Muscle of back (tissue), 13 donors: Measurements from ENCODE around the gene ARHGAP4. TPM values are rescaled to one million over a fixed set of nuclear protein-coding genes. Genes with fewer than 3 reads are reported as not detected.

Experiments
- DNase-seq, 3 donors: peaks; one replicate each; pipeline versions ENCODE4 v3.0.0 to v3.0.0-alpha.2; 2013
- long read RNA-seq, 9 donors: transcript quantifications; one replicate each; lab custom pipeline, GENCODE V29; 2026
- polyA plus RNA-seq, 10 donors: library from polyadenylated mRNA; unstranded; fragments of 120-200 nt; gene quantifications; one replicate each; pipeline ENCODE4 v1.2.1, GENCODE V29; 2013; ENCODE audit not compliant: insufficient read length in 10 of 10

Gene ARHGAP4
- 10 to 100 TPM; 14.7 to 28.5 (median 19.5) TPM for polyA plus RNA-seq
- long read RNA-seq, donor 1, partial matches to known transcripts = 0 of 1 reads
- long read RNA-seq, donor 1, other reads (novel, unspliced or antisense) = 0 of 1 reads
- long read RNA-seq, donor 2, partial matches to known transcripts = 0 of 1 reads
- long read RNA-seq, donor 2, other reads (novel, unspliced or antisense) = 0 of 1 reads
- long read RNA-seq, donor 3 = 0 reads
- long read RNA-seq, donor 4, partial matches to known transcripts = 0 of 1 reads
- long read RNA-seq, donor 4, other reads (novel, unspliced or antisense) = 0 of 1 reads
- long read RNA-seq, donor 5, partial matches to known transcripts = 0 of 1 reads
- long read RNA-seq, donor 5, other reads (novel, unspliced or antisense) = 0 of 1 reads
- long read RNA-seq, donor 6 = 0 reads
- long read RNA-seq, donor 7, partial matches to known transcripts = 0 of 1 reads
- long read RNA-seq, donor 7, other reads (novel, unspliced or antisense) = 0 of 1 reads
- long read RNA-seq, donor 8 = 0 reads
- long read RNA-seq, donor 9 = 0 reads

DNA sequence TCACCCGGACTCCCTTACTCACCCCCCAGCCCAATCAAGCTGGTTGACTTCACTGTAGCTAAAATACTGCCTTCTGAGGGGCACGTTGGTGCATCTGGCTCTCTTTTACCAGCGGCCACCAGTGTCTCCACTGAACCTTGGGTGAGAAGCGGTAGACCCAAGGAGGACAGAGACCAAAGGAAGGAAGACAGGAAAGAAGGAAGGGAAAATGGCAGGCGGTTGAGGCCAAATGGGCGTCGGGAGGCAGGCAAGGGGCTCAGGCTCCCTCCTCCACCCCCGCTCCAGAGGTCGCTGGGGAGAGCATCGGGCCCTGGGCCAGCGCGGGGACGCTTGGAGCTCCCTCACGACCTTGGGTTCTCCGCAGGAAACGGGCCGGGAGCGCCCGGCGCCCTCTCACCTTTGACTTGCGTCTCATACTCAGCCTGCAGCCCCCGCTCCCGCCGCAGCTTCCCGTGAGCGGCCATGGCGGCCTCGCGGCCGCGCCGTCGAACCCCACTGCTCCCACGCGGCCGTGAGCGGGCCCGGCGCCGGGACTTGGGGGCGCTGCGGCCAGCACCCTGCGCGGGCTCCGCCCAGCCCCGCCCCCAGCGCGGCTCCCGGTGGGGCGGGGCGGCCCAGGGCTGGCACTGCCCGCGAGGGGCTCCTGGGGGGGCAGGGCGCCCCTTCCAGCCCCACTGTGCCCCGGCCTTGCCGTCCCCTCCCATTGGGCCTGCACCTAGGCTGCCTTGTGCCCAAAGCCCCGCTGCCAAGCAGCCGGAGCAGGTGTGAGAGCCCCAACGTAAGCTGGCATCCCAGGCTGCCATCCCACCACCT lies at the start of gene ARHGAP4:
Gene ARHGAP4 (minus strand): TSS at position 526 of the 813 bp plus-strand sequence. CDS start 62 bp downstream, at position 464.
- DNase-seq = no peak

- DNase-seq = no peak
Observed at GRCh38 chrX:153974726-153975286, 48.7 kb upstream of the ARHGAP4 start.

- DNase-seq = no peak
Observed at GRCh38 chrX:153974003-153974725, 48.1 kb upstream of the ARHGAP4 start.

DNA sequence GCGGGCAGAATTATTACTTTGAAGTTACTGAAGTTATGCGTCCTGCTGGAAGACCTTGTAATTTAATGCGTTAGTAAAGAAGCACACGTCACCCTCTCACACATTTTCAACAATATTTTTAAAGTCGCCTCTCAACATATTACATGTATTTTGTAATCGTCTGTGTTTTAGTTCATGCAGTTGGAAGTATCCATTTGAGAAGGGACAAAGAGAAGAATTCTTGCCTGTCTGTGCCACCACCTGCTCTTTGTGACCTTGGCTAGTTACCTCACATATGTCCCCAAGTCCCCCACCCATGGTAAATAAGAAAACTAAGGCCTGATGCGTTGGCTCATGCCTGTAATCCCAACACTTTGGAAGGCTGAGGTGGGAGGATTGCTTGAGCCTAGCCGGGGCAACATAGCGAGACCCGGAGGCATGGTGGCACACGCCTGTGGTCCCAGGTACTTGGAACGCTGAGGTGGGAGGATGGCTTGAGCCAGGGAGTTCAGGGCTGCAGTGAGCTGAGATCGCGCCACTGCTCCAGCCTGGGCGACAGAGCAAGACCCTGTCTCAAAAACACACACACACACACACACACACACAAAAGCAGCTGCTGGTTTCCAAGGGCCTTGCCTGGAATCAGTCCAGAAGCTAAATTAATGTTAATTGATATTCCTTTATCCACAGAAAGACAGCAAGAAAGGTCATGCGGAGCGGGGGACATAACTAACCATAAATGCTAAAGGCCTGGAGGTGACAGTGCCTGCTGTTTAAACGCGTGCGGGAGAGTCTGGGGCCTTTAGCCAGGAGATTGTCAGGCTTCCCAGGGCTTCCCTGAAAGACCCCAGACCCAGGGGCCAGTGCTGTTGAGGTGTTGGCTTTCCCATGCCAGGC lies 47.3 kb upstream of the ARHGAP4 start:
- no peak for DNase-seq

DNA sequence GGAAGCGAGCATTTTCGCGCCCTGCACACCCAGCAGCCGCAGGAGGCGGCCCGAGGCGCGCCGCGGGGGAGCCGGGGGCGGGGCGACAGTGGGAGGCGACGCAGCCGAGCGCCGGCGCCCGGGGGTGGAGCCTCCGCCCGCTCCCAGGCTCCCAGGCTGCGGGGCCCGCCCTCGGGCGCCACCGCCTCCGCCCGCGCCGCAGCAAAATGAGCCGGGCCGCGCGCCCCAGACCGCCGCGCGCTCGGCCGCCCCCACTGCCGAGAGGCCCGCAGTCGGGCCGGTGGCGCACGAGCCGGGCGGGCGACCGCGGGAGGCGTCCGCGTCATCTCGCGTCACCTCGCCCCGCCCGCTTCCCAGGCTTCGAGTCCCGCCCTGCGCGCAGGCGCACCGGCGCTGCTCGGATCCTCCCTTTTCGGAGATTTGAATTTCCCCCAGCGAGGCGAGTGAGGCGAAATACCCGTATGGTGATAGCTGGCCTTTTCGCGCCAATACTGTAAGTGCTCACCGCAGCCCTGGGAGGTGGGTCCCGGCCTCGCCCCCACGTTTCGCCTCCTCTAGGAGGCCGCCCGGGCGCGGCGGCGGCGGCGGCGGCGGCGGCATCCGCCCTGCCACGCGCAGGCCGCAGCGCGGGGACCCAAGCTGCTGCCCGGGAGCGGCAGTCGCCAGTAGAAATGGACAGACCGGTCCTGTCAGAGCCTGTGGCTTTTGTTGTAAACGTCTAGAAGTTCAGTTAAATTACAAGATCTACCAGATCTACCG lies 46.5 kb upstream of the ARHGAP4 start, which contains the start of gene TMEM187:
Gene TMEM187 (plus strand): TSS at position 387 of the 759 bp plus-strand sequence. CDS start 9,309 bp downstream, outside the sequence.
- DNase-seq = peak; percentile 88 to 94 (median 94)

DNA sequence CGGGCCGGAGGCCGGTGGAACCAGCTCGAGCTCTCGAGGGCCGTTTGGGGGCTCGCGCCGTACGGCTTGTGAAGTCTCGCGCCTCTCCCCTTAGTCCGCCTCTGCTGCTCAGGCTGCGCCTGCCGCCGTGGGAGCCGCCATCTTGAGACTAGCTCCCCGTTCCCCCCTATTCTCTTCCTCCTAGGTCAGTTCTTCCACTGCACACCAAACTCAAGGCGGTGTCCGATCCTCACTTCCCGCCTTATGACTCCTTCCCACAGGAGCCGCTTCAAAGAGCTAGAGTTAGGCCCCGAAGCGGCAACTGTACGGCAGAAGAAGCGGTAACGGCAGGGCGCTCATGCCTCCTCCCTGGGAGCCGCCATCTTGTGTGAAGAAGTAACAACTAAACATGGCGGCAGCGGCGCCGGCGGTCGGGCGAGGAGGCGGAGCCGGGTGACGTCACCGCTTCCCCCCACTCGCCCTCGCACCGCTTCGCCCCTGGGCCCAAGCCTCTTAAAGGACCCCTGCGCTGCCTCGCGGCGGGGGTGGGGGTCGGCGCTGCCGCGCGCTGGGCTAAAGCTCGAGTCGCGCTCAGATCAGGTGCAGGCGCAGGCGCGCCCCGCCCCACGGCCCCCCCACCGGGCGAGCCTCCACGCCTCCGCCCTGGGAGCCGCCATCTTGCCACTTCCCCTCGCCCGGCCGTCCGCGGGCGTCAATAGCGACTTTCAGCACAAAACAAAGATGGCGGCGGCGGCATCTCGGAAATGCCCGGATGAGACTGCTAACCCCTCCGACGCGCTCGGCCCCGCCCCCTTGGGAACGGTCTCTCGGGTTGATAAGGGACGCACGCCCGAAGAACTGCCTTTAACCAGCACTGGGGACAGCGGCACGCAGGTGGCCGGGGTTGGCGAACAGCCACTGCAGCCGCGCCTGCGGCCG lies 45.6 kb upstream of the ARHGAP4 start, which contains the start of gene HCFC1:
Gene HCFC1 (minus strand): TSS at position 369 of the 918 bp plus-strand sequence. CDS start 978 bp downstream, outside the sequence.
- DNase-seq = peak; percentile 91 to 97 (median 95)

DNA sequence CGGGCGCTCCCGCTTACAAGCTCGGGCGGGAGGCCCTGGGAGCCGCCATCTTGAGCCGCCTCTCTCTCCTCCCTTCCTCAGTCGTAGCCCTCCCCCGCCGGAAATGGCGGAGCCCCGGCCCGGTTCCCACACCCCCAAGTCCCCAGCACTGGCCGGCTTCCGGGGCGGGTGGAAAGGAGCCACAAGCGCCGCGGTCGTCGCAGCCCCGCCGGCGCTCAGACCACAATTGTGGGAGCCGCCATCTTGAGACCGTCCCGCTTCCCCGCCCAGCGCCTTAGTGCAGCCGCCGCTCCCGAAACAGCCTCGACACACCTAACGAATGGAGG lies 45.0 kb upstream of the ARHGAP4 start:
- peak; percentile 83 to 95 (median 92) for DNase-seq

- peak; percentile 61 to 89 (median 77) for DNase-seq
Observed at GRCh38 chrX:153970357-153971123, 44.5 kb upstream of the ARHGAP4 start.

- DNase-seq = no peak
Observed at GRCh38 chrX:153969904-153970356, 43.9 kb upstream of the ARHGAP4 start.

- DNase-seq = no peak
Observed at GRCh38 chrX:153969125-153969903, 43.2 kb upstream of the ARHGAP4 start.

GRCh38 chrX:153968754-153969124 lies 42.7 kb upstream of the ARHGAP4 start:
- no peak for DNase-seq

GRCh38 chrX:153968255-153968654 lies 42.2 kb upstream of the ARHGAP4 start:
- no peak for DNase-seq

DNA sequence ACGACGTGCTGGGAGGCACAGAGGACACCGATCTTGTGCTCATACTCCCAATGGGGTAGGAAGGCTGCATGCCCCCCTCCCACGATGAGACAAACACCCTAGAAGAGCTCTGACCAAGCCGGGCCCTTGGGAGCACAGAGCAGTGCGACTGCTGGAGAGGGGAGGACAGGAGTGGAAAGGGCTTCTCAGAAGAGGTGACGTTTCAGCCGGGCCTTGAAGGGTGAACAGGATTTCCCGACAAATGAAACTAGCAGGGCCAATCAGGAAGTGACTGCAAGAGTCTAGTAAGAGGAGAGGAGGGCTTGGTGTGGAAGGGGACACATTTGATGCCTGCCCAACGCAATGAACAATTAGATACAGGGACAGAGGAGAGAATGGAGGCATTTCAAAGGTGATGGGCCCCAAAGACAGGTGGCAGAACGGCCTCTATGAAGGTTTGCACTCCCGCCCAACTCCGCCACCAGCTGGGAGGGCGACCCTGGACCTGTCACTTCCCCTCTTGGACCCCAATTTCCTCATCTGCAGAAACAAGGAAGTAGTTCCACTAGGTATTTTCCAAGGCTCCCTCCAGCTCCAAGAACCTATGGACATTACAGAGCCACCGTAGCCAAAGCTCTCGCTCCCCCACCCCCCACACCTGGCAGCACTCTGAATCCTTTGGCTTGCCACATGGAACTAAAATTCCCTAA lies 41.6 kb upstream of the ARHGAP4 start:
- DNase-seq = no peak

DNA sequence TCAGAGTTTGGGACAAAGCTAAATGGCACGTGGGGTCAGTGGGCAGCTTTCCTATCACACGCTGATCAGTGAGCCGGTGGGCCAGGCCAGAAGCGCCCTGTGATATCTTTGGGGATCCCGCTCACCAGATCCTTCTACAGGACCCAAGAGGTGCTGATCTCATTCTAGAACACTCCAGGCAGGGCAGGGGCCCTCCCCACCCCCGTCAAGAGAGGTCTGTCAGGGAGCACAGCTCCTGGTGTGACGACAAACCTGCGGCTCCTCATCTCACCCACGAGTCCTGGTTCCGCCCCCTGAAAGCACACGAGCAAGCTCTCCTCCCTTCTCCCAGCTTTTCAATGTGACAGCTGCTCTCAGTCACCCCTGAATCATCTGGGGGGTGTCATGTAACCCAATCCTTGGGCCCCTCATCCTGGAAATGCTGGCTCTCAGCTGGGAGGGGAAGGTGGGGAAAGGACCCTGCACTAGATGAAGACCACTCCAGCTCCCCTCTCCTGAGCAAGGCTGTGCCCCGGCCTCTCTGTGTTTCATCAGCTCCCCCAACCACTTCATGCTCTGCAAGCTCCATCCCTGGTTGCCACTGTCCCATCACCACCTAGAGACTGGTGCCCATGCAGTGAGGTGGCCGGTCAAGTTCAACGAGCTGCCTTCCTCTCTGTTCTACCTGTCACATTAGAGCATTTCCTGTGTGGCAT lies 40.9 kb upstream of the ARHGAP4 start:
- no peak for DNase-seq

- no peak for DNase-seq
Observed at GRCh38 chrX:153966283-153966688, 40.2 kb upstream of the ARHGAP4 start.
